ENCODE measurements around the gene SEMA6D.

SEMA6D gene

DNA sequence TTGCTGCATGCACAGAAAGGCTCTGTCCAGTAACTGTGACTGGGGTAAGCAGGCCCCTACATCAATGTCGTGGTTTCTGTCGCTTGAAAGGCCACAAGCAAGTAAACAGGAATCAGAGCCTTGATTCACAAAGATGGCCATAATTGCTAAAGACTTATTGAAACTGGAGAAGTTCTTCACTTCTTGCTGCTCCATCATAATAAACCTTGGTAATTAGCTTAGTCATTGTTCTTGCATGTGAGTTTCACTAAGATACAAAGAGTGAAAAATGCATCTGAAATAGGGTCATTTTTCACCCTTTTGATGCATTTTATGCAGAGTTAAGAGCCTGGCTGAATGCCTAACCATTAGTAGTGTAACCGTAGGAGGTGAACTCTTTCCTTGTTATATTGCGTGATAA, 3.2 kb downstream of the SEMA6D start:
- Histone ChIP-seq H3K4me3 (ENCODE audit: low read length) (no peak overlapping the region), H3K9me3 (ENCODE audit: control insufficient read depth, insufficient read depth, low read length) (no peaks in the 10 kb centered on the region), H3K27me3 (ENCODE audit: control insufficient read depth, low read length) (no peaks in the 10 kb centered on the region), H3K79me2 (ENCODE audit: control insufficient read depth, low read length) (no peaks in the 10 kb centered on the region), H3K27ac (ENCODE audit: low read depth, low read length) (no peak overlapping the region), H3F3A (ENCODE audit: control insufficient read depth, insufficient read depth) (no peaks in the 10 kb centered on the region), H3K36me3 (ENCODE audit: control insufficient read depth, low read length) (no peaks in the 10 kb centered on the region), H3K9me2 (replicated peaks; ENCODE audit: control insufficient read depth, low read length) (no peaks in the 10 kb centered on the region), H4K20me1 (ENCODE audit: control insufficient read depth, insufficient read depth, low read depth, low read length) (no peaks in the 10 kb centered on the region), H3K4me2 (ENCODE audit: low read length) (no peak overlapping the region), H3K4me1 (ENCODE audit: control insufficient read depth, low read length) (no peaks in the 10 kb centered on the region)
- no peak for TF ChIP-seq EZH2phosphoT487 (IDR thresholded peaks at IDR 0.05; ENCODE audit: borderline replicate concordance, low read length)
- TF ChIP-seq, protein P1, sequence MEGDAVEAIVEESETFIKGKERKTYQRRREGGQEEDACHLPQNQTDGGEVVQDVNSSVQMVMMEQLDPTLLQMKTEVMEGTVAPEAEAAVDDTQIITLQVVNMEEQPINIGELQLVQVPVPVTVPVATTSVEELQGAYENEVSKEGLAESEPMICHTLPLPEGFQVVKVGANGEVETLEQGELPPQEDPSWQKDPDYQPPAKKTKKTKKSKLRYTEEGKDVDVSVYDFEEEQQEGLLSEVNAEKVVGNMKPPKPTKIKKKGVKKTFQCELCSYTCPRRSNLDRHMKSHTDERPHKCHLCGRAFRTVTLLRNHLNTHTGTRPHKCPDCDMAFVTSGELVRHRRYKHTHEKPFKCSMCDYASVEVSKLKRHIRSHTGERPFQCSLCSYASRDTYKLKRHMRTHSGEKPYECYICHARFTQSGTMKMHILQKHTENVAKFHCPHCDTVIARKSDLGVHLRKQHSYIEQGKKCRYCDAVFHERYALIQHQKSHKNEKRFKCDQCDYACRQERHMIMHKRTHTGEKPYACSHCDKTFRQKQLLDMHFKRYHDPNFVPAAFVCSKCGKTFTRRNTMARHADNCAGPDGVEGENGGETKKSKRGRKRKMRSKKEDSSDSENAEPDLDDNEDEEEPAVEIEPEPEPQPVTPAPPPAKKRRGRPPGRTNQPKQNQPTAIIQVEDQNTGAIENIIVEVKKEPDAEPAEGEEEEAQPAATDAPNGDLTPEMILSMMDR (IDR thresholded peaks at IDR 0.05; ENCODE audit: low read depth, low read length, poor library complexity, severe bottlenecking) = no peak

DNA sequence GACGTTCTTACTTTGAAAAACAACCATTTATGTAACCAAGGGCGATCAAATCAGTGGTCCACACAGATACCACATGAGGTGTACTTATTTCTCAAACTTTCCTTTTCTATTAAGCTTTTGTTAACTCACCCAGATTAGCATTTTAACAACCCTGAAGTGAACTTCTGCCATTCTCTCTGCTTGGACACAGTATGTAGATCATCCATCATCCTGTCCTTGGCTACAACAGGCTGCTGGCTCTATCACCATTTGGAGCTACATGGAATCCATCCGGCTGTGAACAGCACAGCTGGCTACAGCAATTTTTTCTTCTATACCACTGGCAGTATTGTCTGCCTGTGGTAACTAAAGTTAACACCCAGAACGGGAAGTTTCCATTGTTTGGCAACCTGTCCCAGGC, 4.4 kb downstream of the SEMA6D start:
- H3K27ac ChIP-seq (ENCODE audit: low read depth, low read length) = no peak overlapping the region
- H3K4me3 ChIP-seq (ENCODE audit: low read length) = no peak overlapping the region
- no peaks in the 10 kb centered on the region for H3K79me2 ChIP-seq (ENCODE audit: control insufficient read depth, low read length)
- no peak for TF ChIP-seq EZH2phosphoT487 (IDR thresholded peaks at IDR 0.05; ENCODE audit: borderline replicate concordance, low read length)
- TF ChIP-seq, protein P1 (IDR thresholded peaks at IDR 0.05; ENCODE audit: low read depth, low read length, poor library complexity, severe bottlenecking) = no peak
- H3K9me3 ChIP-seq (ENCODE audit: control insufficient read depth, insufficient read depth, low read length) = no peaks in the 10 kb centered on the region
- H3K4me2 ChIP-seq (ENCODE audit: low read length) = no peak overlapping the region
- no peaks in the 10 kb centered on the region for H4K20me1 ChIP-seq (ENCODE audit: control insufficient read depth, insufficient read depth, low read depth, low read length)
- H3F3A ChIP-seq (ENCODE audit: control insufficient read depth, insufficient read depth) = no peaks in the 10 kb centered on the region
- no peaks in the 10 kb centered on the region for H3K9me2 ChIP-seq (replicated peaks; ENCODE audit: control insufficient read depth, low read length)
- no peaks in the 10 kb centered on the region for H3K27me3 ChIP-seq (ENCODE audit: control insufficient read depth, low read length)
- no peaks in the 10 kb centered on the region for H3K4me1 ChIP-seq (ENCODE audit: control insufficient read depth, low read length)
- H3K36me3 ChIP-seq (ENCODE audit: control insufficient read depth, low read length) = no peaks in the 10 kb centered on the region

DNA sequence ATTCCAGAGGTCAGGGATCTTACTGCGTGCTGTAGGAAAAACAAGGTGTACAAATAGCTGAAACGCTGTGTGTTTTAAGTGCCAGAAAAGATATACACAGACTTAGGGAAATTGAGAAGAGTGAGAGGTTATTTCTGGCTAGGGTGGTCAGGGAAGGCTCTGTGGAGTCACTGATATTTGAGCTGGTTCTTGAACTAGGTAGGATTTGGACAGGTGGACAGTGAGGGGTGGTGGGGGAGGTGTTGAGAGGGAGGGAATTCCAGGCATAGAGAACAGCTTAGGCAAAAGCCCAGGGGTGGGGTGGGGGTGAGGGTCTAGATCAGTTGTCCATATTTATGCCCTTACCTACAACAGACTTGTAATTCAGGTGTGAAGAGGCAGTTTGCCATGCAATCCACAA, 7.0 kb downstream of the SEMA6D start:
- Histone ChIP-seq H3K4me2 (ENCODE audit: low read length) (no peak overlapping the region), H3K36me3 (ENCODE audit: control insufficient read depth, low read length) (no peaks in the 10 kb centered on the region), H3K27me3 (ENCODE audit: control insufficient read depth, low read length) (no peaks in the 10 kb centered on the region), H3K79me2 (ENCODE audit: control insufficient read depth, low read length) (no peaks in the 10 kb centered on the region), H3K4me3 (ENCODE audit: low read length) (no peak overlapping the region), H3K27ac (ENCODE audit: low read depth, low read length) (no peak overlapping the region), H4K20me1 (ENCODE audit: control insufficient read depth, insufficient read depth, low read depth, low read length) (no peaks in the 10 kb centered on the region), H3F3A (ENCODE audit: control insufficient read depth, insufficient read depth) (no peaks in the 10 kb centered on the region), H3K9me2 (replicated peaks; ENCODE audit: control insufficient read depth, low read length) (no peaks in the 10 kb centered on the region), H3K9me3 (ENCODE audit: control insufficient read depth, insufficient read depth, low read length) (no peaks in the 10 kb centered on the region), H3K4me1 (ENCODE audit: control insufficient read depth, low read length) (no peaks in the 10 kb centered on the region)
- TF ChIP-seq, protein P1 (IDR thresholded peaks at IDR 0.05; ENCODE audit: low read depth, low read length, poor library complexity, severe bottlenecking) = no peak
- no peak for TF ChIP-seq EZH2phosphoT487 (IDR thresholded peaks at IDR 0.05; ENCODE audit: borderline replicate concordance, low read length)

DNA sequence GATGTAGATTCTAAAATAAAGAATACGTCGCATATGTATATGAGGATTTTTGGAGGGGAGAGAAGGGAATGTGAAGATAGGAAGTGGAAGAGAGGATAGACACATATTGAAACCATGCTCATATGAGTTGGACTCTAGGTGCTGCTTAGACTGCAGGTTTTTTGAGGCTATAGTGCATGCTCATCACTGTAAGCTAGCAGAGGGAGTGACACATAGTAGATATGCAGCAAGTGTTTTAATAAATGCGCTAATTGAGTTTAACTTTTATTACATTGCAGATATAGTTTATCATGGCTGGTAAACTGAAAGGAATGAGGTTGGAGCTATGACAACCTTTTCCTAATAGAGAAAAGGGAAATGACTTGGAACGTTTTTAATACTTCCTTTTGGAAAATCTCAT, 7.7 kb downstream of the SEMA6D start:
- no peaks in the 10 kb centered on the region for H3K9me3 ChIP-seq (ENCODE audit: control insufficient read depth, insufficient read depth, low read length)

More for the DNA sequence above, 7.7 kb downstream of the SEMA6D start:
- Histone ChIP-seq H3K4me2 (ENCODE audit: low read length) (no peak overlapping the region), H3K27me3 (ENCODE audit: control insufficient read depth, low read length) (no peaks in the 10 kb centered on the region), H3K4me1 (ENCODE audit: control insufficient read depth, low read length) (no peaks in the 10 kb centered on the region), H3F3A (ENCODE audit: control insufficient read depth, insufficient read depth) (no peaks in the 10 kb centered on the region), H3K36me3 (ENCODE audit: control insufficient read depth, low read length) (no peaks in the 10 kb centered on the region), H3K27ac (ENCODE audit: low read depth, low read length) (no peak overlapping the region), H3K4me3 (ENCODE audit: low read length) (no peak overlapping the region), H3K79me2 (ENCODE audit: control insufficient read depth, low read length) (no peaks in the 10 kb centered on the region), H4K20me1 (ENCODE audit: control insufficient read depth, insufficient read depth, low read depth, low read length) (no peaks in the 10 kb centered on the region), H3K9me2 (replicated peaks; ENCODE audit: control insufficient read depth, low read length) (no peaks in the 10 kb centered on the region)
- TF ChIP-seq, protein P1 (IDR thresholded peaks at IDR 0.05; ENCODE audit: low read depth, low read length, poor library complexity, severe bottlenecking) = no peak
